GM19023 (cell line): ENCODE data around the gene CHRNA4.

ENCODE experiments used
- ATAC-seq: cut with Tn5 transposase; IDR thresholded peaks from one replicate; pipeline ENCODE4 v1.9.1; 2021; ENCODE audit warnings: mild to moderate bottlenecking, moderate library complexity; ENCODE audit not compliant: unreplicated experiment

The CHRNA4 gene

GRCh38 chr20:63322146-63322932, 38.8 kb downstream of the CHRNA4 start:
- ATAC-seq = no peak

GRCh38 chr20:63321148-63321831, 39.9 kb downstream of the CHRNA4 start:
- ATAC-seq = no peak

GRCh38 chr20:63320616-63321147, 40.5 kb downstream of the CHRNA4 start:
- no peak for ATAC-seq

- ATAC-seq = no peak
These were observed 41.1 kb downstream of the CHRNA4 start for GRCh38 chr20:63320041-63320511.

- ATAC-seq = no peak
These were observed 41.7 kb downstream of the CHRNA4 start for GRCh38 chr20:63319164-63320040.

GRCh38 chr20:63318391-63319163, 42.6 kb downstream of the CHRNA4 start:
- no peak for ATAC-seq

- ATAC-seq = no peak
These were observed 43.4 kb downstream of the CHRNA4 start for GRCh38 chr20:63317601-63318291.

- ATAC-seq = no peak
These were observed 44.1 kb downstream of the CHRNA4 start for GRCh38 chr20:63317061-63317460.

- no peak for ATAC-seq
These were observed 44.6 kb downstream of the CHRNA4 start for GRCh38 chr20:63316502-63316921.

- ATAC-seq = no peak
These were observed 45.2 kb downstream of the CHRNA4 start for GRCh38 chr20:63315731-63316491.

- ATAC-seq = no peak
These were observed 45.9 kb downstream of the CHRNA4 start for GRCh38 chr20:63315240-63315689.

GRCh38 chr20:63314566-63315239, 46.4 kb downstream of the CHRNA4 start:
- ATAC-seq = no peak

GRCh38 chr20:63314015-63314471, 47.1 kb downstream of the CHRNA4 start:
- ATAC-seq = no peak

GRCh38 chr20:63313349-63314014, 47.7 kb downstream of the CHRNA4 start:
- no peak for ATAC-seq

GRCh38 chr20:63312690-63313348, 48.3 kb downstream of the CHRNA4 start:
- ATAC-seq = no peak

- ATAC-seq = no peak
These were observed 48.9 kb downstream of the CHRNA4 start for GRCh38 chr20:63312273-63312672.

- no peak for ATAC-seq
These were observed 49.3 kb downstream of the CHRNA4 start for GRCh38 chr20:63311833-63312243.
